Activated CD4-positive, CD25-positive, alpha-beta regulatory T cell treated with anti-CD3 and anti-CD28 coated beads, Interleukin-2, amount 50 U/mL, for 24 hours (primary cell): ENCODE measurements around the gene PRTN3.

Experiments
- ATAC-seq, 2 donors: fragments of 150-1000 bp; cut with Tn5 transposase; one replicate each; pipeline ENCODE4 v1.10.0; 2021; ENCODE audit warnings: mild to moderate bottlenecking in 1 of 2, moderate library complexity in 1 of 2

The PRTN3 gene

GRCh38 chr19:840519-841206, at the start of gene PRTN3:
Gene PRTN3 (plus strand): TSS chr19:840999. CDS start chr19:841009, 10 bp downstream.
- no peak for ATAC-seq

- no peak for ATAC-seq
Measured at GRCh38 chr19:791007-791566, 49.7 kb upstream of the PRTN3 start.

GRCh38 chr19:791567-792305, 49.1 kb upstream of the PRTN3 start:
- no peak for ATAC-seq

- no peak for ATAC-seq
Measured at GRCh38 chr19:792306-792885, 48.4 kb upstream of the PRTN3 start.

- ATAC-seq: no peak
Measured at GRCh38 chr19:793806-794205, 47.0 kb upstream of the PRTN3 start.

- no peak for ATAC-seq
Measured at GRCh38 chr19:795073-795611, 45.7 kb upstream of the PRTN3 start.

- ATAC-seq: no peak
Measured at GRCh38 chr19:795691-796581, 44.9 kb upstream of the PRTN3 start.

- ATAC-seq: peak; percentile 83 to 85
Measured at GRCh38 chr19:796692-797527, 43.9 kb upstream of the PRTN3 start, which contains the start of gene PTBP1. Gene PTBP1 (plus strand): TSS chr19:797452. CDS start chr19:797498, 46 bp downstream.

GRCh38 chr19:797528-798414, 43.0 kb upstream of the PRTN3 start:
- peak; percentile 11 to 20 for ATAC-seq

- ATAC-seq: no peak
Measured at GRCh38 chr19:798415-799075, 42.3 kb upstream of the PRTN3 start.

GRCh38 chr19:799076-799881, 41.5 kb upstream of the PRTN3 start:
- no peak for ATAC-seq

GRCh38 chr19:800360-801029, 40.3 kb upstream of the PRTN3 start:
- no peak for ATAC-seq

GRCh38 chr19:801030-801860, 39.6 kb upstream of the PRTN3 start:
- no peak for ATAC-seq

- ATAC-seq: no peak
Measured at GRCh38 chr19:801861-802497, 38.8 kb upstream of the PRTN3 start.

GRCh38 chr19:802498-803098, 38.2 kb upstream of the PRTN3 start:
- ATAC-seq: no peak

GRCh38 chr19:803099-803561, 37.7 kb upstream of the PRTN3 start:
- no peak for ATAC-seq
